ENCODE data around the gene OOSP3. TPM values are rescaled to one million over a fixed set of nuclear protein-coding genes. Genes with fewer than 3 reads are reported as not detected.

The OOSP3 gene
- total RNA-seq, 1 donor from 2014 or later = not detected

DNA sequence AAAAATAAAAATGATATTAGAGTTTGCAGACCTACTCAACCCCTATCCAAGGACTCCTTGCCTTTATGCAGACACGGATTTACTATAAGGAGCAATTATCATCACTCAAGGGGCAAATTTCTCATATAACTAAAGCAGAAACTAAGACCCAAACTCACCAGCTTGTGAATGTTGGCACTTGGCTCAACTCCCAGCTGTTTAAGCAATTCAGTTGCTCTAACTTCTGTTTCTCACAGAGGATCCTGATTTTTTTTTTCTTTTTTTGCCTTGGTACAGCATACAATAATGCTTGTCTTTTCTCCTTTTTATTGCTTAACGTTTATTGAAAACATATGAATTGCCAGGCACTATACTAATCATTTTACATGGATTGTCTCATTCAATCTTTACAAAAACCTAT lies 23.7 kb upstream of the OOSP3 start:
- peaks cover 18% of the 10 kb centered on the region for H3K27me3 Mint-ChIP-seq (ENCODE audit: low read depth)
- H3K36me3 Mint-ChIP-seq (ENCODE audit: low read depth) = no peaks in the 10 kb centered on the region
- TF ChIP-seq, protein P1, sequence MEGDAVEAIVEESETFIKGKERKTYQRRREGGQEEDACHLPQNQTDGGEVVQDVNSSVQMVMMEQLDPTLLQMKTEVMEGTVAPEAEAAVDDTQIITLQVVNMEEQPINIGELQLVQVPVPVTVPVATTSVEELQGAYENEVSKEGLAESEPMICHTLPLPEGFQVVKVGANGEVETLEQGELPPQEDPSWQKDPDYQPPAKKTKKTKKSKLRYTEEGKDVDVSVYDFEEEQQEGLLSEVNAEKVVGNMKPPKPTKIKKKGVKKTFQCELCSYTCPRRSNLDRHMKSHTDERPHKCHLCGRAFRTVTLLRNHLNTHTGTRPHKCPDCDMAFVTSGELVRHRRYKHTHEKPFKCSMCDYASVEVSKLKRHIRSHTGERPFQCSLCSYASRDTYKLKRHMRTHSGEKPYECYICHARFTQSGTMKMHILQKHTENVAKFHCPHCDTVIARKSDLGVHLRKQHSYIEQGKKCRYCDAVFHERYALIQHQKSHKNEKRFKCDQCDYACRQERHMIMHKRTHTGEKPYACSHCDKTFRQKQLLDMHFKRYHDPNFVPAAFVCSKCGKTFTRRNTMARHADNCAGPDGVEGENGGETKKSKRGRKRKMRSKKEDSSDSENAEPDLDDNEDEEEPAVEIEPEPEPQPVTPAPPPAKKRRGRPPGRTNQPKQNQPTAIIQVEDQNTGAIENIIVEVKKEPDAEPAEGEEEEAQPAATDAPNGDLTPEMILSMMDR (IDR thresholded peaks at IDR 0.05) = no peak
- no peak overlapping the region for H3K27ac Mint-ChIP-seq (ENCODE audit: unreplicated experiment)
- no peak overlapping the region for H3K4me3 Mint-ChIP-seq (ENCODE audit: unreplicated experiment)
- no peaks in the 10 kb centered on the region for H3K9me3 Mint-ChIP-seq (ENCODE audit: low read depth)
- H3K4me1 Mint-ChIP-seq (ENCODE audit: low read depth) = no peaks in the 10 kb centered on the region
- no peak for DNase-seq (ENCODE audit: low spot score)

DNA sequence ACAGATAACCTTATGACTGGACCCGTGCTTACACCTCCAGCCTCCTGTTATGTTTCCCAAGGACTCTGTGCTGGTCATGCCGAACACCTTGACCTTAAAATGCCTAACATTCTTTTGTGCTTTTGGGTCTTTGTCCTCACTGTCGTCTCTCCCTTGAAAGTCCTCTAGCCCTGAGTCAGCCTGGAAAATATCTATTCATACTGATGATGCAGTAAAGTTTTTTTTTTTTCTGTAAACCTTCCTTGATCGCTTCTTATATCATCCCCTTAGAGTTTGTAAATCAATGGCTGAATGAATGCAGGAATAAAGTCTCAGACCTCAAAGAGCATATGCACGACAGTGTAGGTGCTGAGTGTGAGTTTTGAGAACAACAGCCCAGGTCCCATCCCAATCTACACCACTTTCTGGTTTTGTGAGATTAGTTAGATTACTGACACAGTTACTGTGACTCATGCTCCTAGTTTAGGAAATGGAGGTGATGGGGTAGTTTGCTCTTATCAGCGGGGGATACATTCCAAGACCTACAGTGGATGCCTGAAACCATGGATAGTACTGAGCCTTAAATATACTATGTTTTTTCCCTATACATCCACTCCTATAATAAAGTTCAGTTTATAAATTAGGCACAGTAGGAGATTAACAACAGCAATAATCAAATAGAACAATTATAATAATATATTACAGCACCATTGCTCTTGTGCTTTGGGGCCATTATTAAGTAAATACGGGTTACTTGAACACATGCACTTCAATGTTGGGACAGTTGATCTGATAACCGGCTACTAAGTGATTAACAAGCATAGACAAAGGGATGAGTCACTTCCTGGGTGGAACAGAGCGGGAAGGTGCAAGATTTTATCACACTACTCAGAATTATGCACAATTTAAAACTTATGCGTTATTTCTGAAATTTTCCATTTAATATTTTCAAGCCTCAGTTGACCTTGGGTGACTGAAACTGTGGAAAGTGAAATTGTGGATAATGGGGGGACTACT lies 20.8 kb upstream of the OOSP3 start:
- Mint-ChIP-seq H3K4me3 (ENCODE audit: unreplicated experiment) (no peak overlapping the region), H3K27ac (ENCODE audit: unreplicated experiment) (no peak overlapping the region), H3K27me3 (ENCODE audit: low read depth) (peaks cover 22% of the 10 kb centered on the region), H3K9me3 (ENCODE audit: low read depth) (no peaks in the 10 kb centered on the region), H3K4me1 (ENCODE audit: low read depth) (no peaks in the 10 kb centered on the region), H3K36me3 (ENCODE audit: low read depth) (no peaks in the 10 kb centered on the region)
- no peak for DNase-seq (ENCODE audit: low spot score)
- TF ChIP-seq, protein P1 (IDR thresholded peaks at IDR 0.05) = no peak

DNA sequence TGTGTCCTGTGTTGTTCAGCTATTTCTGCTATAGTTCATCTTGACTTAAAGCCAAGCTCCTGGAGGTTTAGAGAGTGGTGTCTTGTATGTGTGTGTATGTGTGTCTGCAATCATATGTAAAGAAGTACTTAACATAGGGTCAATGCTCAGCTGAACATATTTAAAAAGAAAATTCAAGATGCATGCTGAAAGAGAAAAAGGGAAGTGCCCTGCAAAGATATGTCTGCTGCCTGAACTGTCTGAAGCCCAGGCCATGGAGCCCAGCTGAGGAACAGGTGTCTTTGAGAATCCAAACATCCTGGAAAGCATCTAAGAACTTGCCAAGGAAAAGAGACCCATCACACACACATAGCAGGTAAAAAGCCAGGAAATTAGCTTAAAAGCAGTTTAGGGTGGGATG lies 18.9 kb upstream of the OOSP3 start:
- Mint-ChIP-seq H3K9me3 (ENCODE audit: low read depth) (no peaks in the 10 kb centered on the region), H3K4me3 (ENCODE audit: unreplicated experiment) (no peak overlapping the region), H3K27me3 (ENCODE audit: low read depth) (peaks cover 20% of the 10 kb centered on the region), H3K36me3 (ENCODE audit: low read depth) (no peaks in the 10 kb centered on the region), H3K27ac (ENCODE audit: unreplicated experiment) (no peak overlapping the region), H3K4me1 (ENCODE audit: low read depth) (no peaks in the 10 kb centered on the region)
- TF ChIP-seq, protein P1 (IDR thresholded peaks at IDR 0.05) = no peak
- no peak for DNase-seq (ENCODE audit: low spot score)

DNA sequence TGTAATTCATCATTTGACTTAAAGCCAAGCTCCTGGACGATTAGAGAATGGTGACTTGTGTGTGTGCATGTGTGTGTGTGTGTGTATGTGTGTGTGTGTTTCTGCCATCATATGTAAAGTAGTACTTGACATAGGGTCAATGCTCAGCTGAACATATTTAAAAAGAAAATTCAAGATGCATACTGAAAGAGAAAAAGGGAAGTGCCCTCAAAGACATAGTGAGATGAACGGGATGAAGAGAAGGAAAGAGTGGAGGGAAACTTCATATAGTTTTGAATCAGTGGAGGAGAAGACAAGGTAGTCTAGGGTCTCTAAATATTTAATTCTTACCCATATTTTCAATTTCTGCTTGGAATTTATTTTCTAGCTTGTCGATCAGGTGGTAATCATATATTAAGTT lies 16.3 kb upstream of the OOSP3 start:
- TF ChIP-seq, protein P1 (IDR thresholded peaks at IDR 0.05) = no peak
- Mint-ChIP-seq H3K36me3 (ENCODE audit: low read depth) (no peaks in the 10 kb centered on the region), H3K9me3 (ENCODE audit: low read depth) (no peaks in the 10 kb centered on the region), H3K4me3 (ENCODE audit: unreplicated experiment) (no peak overlapping the region), H3K27me3 (ENCODE audit: low read depth) (peaks cover 14% of the 10 kb centered on the region), H3K4me1 (ENCODE audit: low read depth) (no peaks in the 10 kb centered on the region), H3K27ac (ENCODE audit: unreplicated experiment) (no peak overlapping the region)
- no peak for DNase-seq (ENCODE audit: low spot score)

DNA sequence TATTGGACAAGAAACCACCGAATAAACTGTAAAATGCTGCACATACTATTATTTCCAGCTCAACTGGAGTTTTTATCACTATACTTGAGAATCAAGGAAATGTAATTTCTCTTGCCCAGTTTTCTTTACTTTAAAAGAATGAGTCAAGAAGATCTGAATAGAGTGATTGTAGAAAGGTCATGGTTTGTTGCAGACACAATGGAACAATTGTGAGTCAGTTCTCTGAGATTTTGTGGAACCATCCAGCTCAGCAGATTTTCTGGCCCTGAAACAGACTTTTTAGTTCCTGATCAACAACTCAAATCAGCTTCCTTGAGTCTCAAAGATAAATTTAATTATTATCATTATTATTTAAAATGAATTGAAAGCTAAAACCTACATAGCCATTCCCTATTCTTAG lies 13.6 kb upstream of the OOSP3 start:
- DNase-seq (ENCODE audit: low spot score) = no peak
- Mint-ChIP-seq H3K9me3 (ENCODE audit: low read depth) (peaks cover 3% of the 10 kb centered on the region), H3K36me3 (ENCODE audit: low read depth) (no peaks in the 10 kb centered on the region), H3K4me3 (ENCODE audit: unreplicated experiment) (no peak overlapping the region), H3K27me3 (ENCODE audit: low read depth) (peaks cover 7% of the 10 kb centered on the region), H3K4me1 (ENCODE audit: low read depth) (no peaks in the 10 kb centered on the region), H3K27ac (ENCODE audit: unreplicated experiment) (no peak overlapping the region)
- TF ChIP-seq, protein P1 (IDR thresholded peaks at IDR 0.05) = no peak
